Ovary (tissue), 9 donors: ENCODE data around the gene FGFR3. TPM values are rescaled to one million over a fixed set of nuclear protein-coding genes. Genes with fewer than 3 reads are reported as not detected.
A peak's percentile ranks its signal among the peaks of the same experiment; 100 is the strongest.

Source experiments
- DNase-seq, 5 donors: peaks; one replicate each; pipeline ENCODE4 v3.0.0-alpha.2; 2019 to 2020
- H3K27ac ChIP-seq, 2 donors: fragments of 200-600 bp; one replicate each; pipeline versions ENCODE4 v1.5.1 to v1.8.0; 2019 to 2022
- H3K27me3 ChIP-seq: fragments of 200-600 bp; one replicate; pipeline ENCODE4 v1.8.0; 2022
- H3K36me3 ChIP-seq: fragments of 200-600 bp; sonication (generic); one replicate; pipeline ENCODE4 v1.5.1; 2019
- H3K4me1 ChIP-seq: one replicate; pipeline ENCODE4 v1.8.1; 2013; ENCODE audit warnings: mild to moderate bottlenecking, moderate library complexity; ENCODE audit not compliant: insufficient read depth
- H3K4me3 ChIP-seq: fragments of 200-600 bp; sonication (generic); one replicate; pipeline ENCODE4 v1.5.1; 2017
- H3K9me3 ChIP-seq, 2 donors: fragments of 200-600 bp in 1 of 2; sonication (generic) in 1 of 2; one replicate each; pipeline versions ENCODE4 v1.5.1 to v1.8.1; 2013 to 2019; ENCODE audit warnings: mild to moderate bottlenecking in 1 of 2, moderate library complexity in 1 of 2
- CTCF ChIP-seq, 3 donors: fragments of 450-650 bp in 2 of 3; fragments of 200-600 bp in 1 of 3; IDR thresholded peaks; one replicate each; pipeline versions ENCODE4 v1.5.1 to v1.8.0; 2016 to 2022; ENCODE audit warnings: antibody characterized with exemption in 3 of 3, mild to moderate bottlenecking in 1 of 3
- EP300 ChIP-seq: sonication (generic); formaldehyde crosslinking; IDR thresholded peaks from one replicate; pipeline ENCODE4 v1.6.1; 2017; ENCODE audit warnings: antibody characterized with exemption
- POLR2A ChIP-seq: fragments of 450-650 bp; IDR thresholded peaks from one replicate; pipeline ENCODE4 v1.6.1; 2017; ENCODE audit warnings: antibody characterized with exemption, mild to moderate bottlenecking, moderate library complexity
- WGBS, 3 donors: extraction: QIAGEN DNeasy Blood & Tissue Kit in 1 of 3; methylation state at CpG; one replicate each; pipeline versions ENCODE4 v1.1.5 to v1.1.7; 2013 to 2017; 5-methylcytosine and 5-hydroxymethylcytosine counted together
- intact Hi-C, 4 donors: fragments of 100-400 bp; cut with DNase I; formaldehyde crosslinking; loops; one replicate each; pipeline versions ENCODE4 v1.11.0 to v1.15.1; 2022 to 2023
- polyA plus RNA-seq, 2 donors: library from polyadenylated mRNA; stranded (reverse); fragments of 200-250 nt in 1 of 2; fragments of 350-450 nt in 1 of 2; fragmentation: Illumina TruSeq in 1 of 2; extraction: RNeasy Lipid Tissue Mini Kit (QIAGEN cat#74804) in 1 of 2; gene quantifications; one replicate each; pipeline ENCODE4 v1.2.3, GENCODE V29; 2013 to 2014
- total RNA-seq, 7 donors: library from RNA; depleted of rRNA in 2 of 7; stranded (reverse); fragments of >200 nt in 2 of 7; fragmentation: NEBNext Ultra II Directional in 3 of 7; extraction: Animal tissue kit (Norgen Biotek cat#: 25700) in 3 of 7; gene quantifications; one replicate each; pipeline versions ENCODE4 v1.1.0 to v1.2.4, GENCODE V29; 2016 to 2023
- donor health status: DM: no; HTN: no; CAD: no; lungs with moderate emphysema.
- donor health status: DM: no; HTN: no; CAD: no.
- donor health status: Bipolar disorder and iron deficiency.
- donor health status: DM: yes; HTN: yes; CAD: no.
- donor health status: DM: no; HTN: no; CAD: no.
- donor health status: DM: yes; HTN: yes; CAD: no.

FGFR3 gene
- total and polyA plus RNA-seq, 9 donors = 0.12 to 9.2 (median 0.57) TPM

DNA sequence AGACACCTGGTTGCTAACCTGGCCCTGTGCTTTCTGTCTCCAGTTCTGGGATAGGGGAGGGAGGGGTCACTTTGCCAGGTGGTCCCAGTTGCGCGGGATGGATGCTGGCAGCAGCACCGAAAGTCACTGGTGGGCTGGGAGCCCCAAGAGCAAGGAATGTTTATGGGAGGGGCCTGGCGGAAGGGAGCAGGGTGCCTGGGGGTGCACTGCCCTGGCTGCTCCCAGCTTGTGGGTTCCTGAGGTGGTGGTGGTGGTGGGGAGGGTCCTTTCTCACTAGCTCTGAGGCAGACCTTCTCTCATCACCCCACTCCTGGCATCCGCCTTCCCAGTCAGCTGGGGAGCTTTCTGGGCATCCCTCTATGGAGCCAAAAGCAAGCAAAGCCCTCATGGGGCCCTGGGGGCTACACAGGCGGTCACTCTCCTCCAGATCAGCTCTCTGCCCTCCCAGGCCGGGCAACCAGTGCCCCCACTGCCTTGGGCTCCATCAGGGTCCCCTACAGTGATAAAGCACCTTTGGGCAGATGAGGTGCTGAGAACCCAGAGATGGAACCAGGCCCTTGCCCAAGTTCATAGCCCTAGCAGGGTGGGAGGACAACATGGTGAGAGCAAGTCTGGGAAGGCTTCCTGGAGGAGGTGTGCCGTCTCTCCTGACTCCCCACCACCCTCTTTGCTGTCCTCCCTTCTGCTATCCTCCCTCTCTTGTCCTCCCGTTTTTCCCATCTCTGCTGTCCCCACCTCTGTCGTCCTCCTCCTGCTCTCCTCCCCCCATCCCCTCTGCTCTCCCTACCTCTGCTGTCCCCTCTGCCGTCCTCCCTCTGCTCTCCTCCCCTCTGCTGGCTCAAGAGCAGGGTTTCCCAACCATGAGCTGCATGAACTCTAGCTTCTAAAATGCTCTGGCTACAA lies 16.0 kb downstream of the FGFR3 start:
- H3K9me3 ChIP-seq = no peaks in the 10 kb centered on the region
- TF ChIP-seq CTCF (IDR thresholded peaks at IDR 0.05) (no peak), EP300 (no peak), POLR2A (no peak)
- no peak overlapping the region for H3K4me3 ChIP-seq
- WGBS, 3 donors = 58 to 68% (median 64%) methylated on average over 11 of the region's 11 CpGs
- intact Hi-C loops = loop anchor here in 1 of 4 donors (5.0 kb wide), 1 partner anchor 62 kb away; no protein-coding TSS in a partner anchor
- no peak overlapping the region for H3K27ac ChIP-seq
- H3K36me3 ChIP-seq = no peaks in the 10 kb centered on the region
- H3K4me1 ChIP-seq = no peaks in the 10 kb centered on the region
- no peak for DNase-seq
- no peaks in the 10 kb centered on the region for H3K27me3 ChIP-seq

DNA sequence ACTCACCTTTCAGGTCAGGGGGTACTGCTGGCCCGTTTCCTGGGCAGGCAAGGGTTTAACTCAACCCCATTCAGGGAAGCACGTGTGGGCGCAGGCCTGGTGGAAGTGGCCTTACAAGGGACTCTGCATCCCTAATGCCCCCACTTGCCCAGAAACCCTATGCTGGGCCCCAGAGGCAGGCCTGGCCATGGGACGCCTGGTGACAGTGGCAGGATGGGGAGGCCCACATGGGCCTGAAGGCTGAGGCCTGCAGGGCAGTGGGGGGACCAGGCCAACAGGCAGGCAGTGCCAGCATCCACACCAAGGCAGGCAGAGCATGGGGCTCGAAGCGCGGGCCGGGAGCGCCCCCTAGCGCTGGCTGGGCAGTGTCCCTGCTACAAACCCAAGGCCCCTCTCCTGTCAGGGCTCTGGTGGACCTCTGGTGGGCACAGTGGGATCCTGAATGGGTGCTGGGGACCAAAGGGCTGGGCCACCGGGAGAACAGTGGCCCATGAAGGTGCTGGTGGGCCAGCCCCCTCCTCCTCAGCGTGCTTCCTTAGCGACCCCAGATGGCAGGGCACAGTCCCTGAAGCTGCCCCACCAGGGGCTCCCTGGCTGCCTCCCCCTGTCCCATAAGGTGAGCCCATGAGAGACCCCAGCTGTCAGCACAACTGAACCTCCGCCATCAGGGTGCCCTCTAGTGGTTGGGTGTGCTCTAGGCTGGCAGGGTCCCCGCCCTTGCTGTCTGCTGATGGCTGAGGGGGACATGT lies 16.8 kb downstream of the FGFR3 start:
- 25 to 36% (median 31%) methylated on average over 15 of the region's 15 CpGs for WGBS, 3 donors
- Histone ChIP-seq H3K4me3 (no peak overlapping the region), H3K27me3 (no peaks in the 10 kb centered on the region), H3K36me3 (no peaks in the 10 kb centered on the region), H3K27ac (no peak overlapping the region), H3K4me1 (no peaks in the 10 kb centered on the region), H3K9me3 (no peaks in the 10 kb centered on the region)
- peak in 1 of 3 donors; percentile 15 for TF ChIP-seq CTCF (IDR thresholded peaks at IDR 0.05)
- no peak for TF ChIP-seq POLR2A
- DNase-seq = peak in 4 of 5 donors; percentile 40 to 67 (median 52)
- intact Hi-C loops = loop anchor here in 1 of 4 donors (5.0 kb wide), 1 partner anchor 63 kb away; no protein-coding TSS in a partner anchor

GRCh38 chr4:1810765-1811164 lies 17.7 kb downstream of the FGFR3 start:
- no peak overlapping the region for H3K27ac ChIP-seq
- no peak overlapping the region for H3K4me3 ChIP-seq
- WGBS, 3 donors = 80 to 88% (median 86%) methylated on average over 6 to 10 of the region's 10 CpGs
- H3K4me1 ChIP-seq = no peaks in the 10 kb centered on the region
- no peaks in the 10 kb centered on the region for H3K27me3 ChIP-seq
- intact Hi-C loops = no loop called here
- H3K36me3 ChIP-seq = no peaks in the 10 kb centered on the region
- TF ChIP-seq EP300 = no peak
- no peak for TF ChIP-seq CTCF (IDR thresholded peaks at IDR 0.05)
- TF ChIP-seq POLR2A = no peak
- no peak for DNase-seq
- H3K9me3 ChIP-seq = no peaks in the 10 kb centered on the region

GRCh38 chr4:1812720-1813119 lies 19.6 kb downstream of the FGFR3 start:
- no peak for DNase-seq
- WGBS, 3 donors = 71 to 84% (median 76%) methylated on average over 11 of the region's 11 CpGs
- H3K9me3 ChIP-seq = no peaks in the 10 kb centered on the region
- no peak overlapping the region for H3K27ac ChIP-seq
- no peak for TF ChIP-seq EP300
- no peak for TF ChIP-seq POLR2A
- TF ChIP-seq CTCF (IDR thresholded peaks at IDR 0.05) = no peak
- no peaks in the 10 kb centered on the region for H3K4me1 ChIP-seq
- intact Hi-C loops = no loop called here
- no peaks in the 10 kb centered on the region for H3K36me3 ChIP-seq
- no peaks in the 10 kb centered on the region for H3K27me3 ChIP-seq
- no peak overlapping the region for H3K4me3 ChIP-seq
